ENCODE measurements around the gene PTGFRN.

- no peak for TF ChIP-seq CTCF (IDR thresholded peaks at IDR 0.05; ENCODE audit: control extremely low read depth in 1 of 3, insufficient read depth in 1 of 3, low read depth in 1 of 3, low read length in 3 of 3)
- no peak for TF ChIP-seq RFX5 (IDR thresholded peaks at IDR 0.05; ENCODE audit: borderline replicate concordance, low read depth, low read length)
- TF ChIP-seq EGR1 (IDR thresholded peaks at IDR 0.05; ENCODE audit: borderline replicate concordance, low read depth, low read length): no peak
- no peak for TF ChIP-seq RAD21 (IDR thresholded peaks at IDR 0.05 in 1 of 2, conservative IDR thresholded peaks at IDR 0.05 in 1 of 2; ENCODE audit: low read depth in 2 of 2, low read length in 2 of 2)
- no peak for TF ChIP-seq EP300 (IDR thresholded peaks at IDR 0.05; ENCODE audit: borderline replicate concordance in 1 of 2, low read depth in 2 of 2, low read length in 2 of 2)
- TF ChIP-seq EZH2 (IDR thresholded peaks at IDR 0.05; ENCODE audit: low read depth, low read length, severe bottlenecking): no peak
- no peak for TF ChIP-seq POLR2A (IDR thresholded peaks at IDR 0.05; ENCODE audit: control extremely low read depth in 1 of 2, low read depth in 2 of 2, low read length in 2 of 2)
- TF ChIP-seq POLR2AphosphoS5 (IDR thresholded peaks at IDR 0.05; ENCODE audit: low read depth, low read length): no peak
- TF ChIP-seq TBP (IDR thresholded peaks at IDR 0.05; ENCODE audit: low read depth, low read length): no peak
- TF ChIP-seq CREB1 (IDR thresholded peaks at IDR 0.05): no peak
- TF ChIP-seq HDAC2 (IDR thresholded peaks at IDR 0.05; ENCODE audit: borderline replicate concordance in 1 of 2, low read depth in 2 of 2, low read length in 2 of 2): no peak
- no peak for TF ChIP-seq NRF1 (IDR thresholded peaks at IDR 0.05; ENCODE audit: low read depth, low read length)
Observed at GRCh38 chr1:116961606-116962005, 51.9 kb downstream of the PTGFRN start.

All from H1 (cell line).